Endothelial cell of umbilical vein (primary cell): ENCODE data around the gene MS4A4A. TPM values are rescaled to one million over a fixed set of nuclear protein-coding genes. Genes with fewer than 3 reads are reported as not detected.

Experiments used
- BruUV-seq: library from RNA; stranded (reverse); fragments of 400-500 nt; replicated peaks from 2 replicates; lab custom pipeline; 2021; lab: Mats Ljungman, UMichigan
- CTCF ChIA-PET: fragments of 300-600, 350-600 bp; sonication (Branson Sonifier 250); formaldehyde crosslinking; loops from one replicate; lab custom pipeline; 2021; ENCODE audit warnings: antibody characterized with exemption, inconsistent platforms; lab: Charles Lee
- POLR2A ChIA-PET: fragments of 300-600, 350-600 bp; sonication (Branson Sonifier 250); formaldehyde crosslinking; loops from one replicate; lab custom pipeline; 2021; ENCODE audit warnings: antibody characterized with exemption, inconsistent platforms; lab: Charles Lee
- DNase-seq: peaks from one replicate; pipeline ENCODE4 v3.0.0-alpha.2; 2011; ENCODE audit warnings: low read depth, low spot score
- FAIRE-seq: peaks from 2 replicates; lab custom pipeline; 2011; peaks lifted over from hg19 to GRCh38; lab: Jason Lieb, UNC
- H2AFZ ChIP-seq: 2 replicates; pipeline ENCODE4 v1.6.0; 2012; ENCODE audit warnings: low read depth, low read length, control low read depth, inconsistent platforms
- H3K27ac ChIP-seq: 2 replicates; pipeline ENCODE4 v1.5.1; 2011; ENCODE audit warnings: low read depth, mild to moderate bottlenecking, control low read depth, low read length, moderate library complexity; ENCODE audit not compliant: insufficient read depth
- H3K27me3 ChIP-seq, 2 experiments: 2 replicates each; pipeline versions ENCODE4 v1.6.0 to v1.6.1; 2011; ENCODE audit warnings: low read length in 2 of 2, mixed read lengths in 1 of 2; ENCODE audit not compliant: control insufficient read depth in 2 of 2, insufficient read depth in 2 of 2
- H3K36me3 ChIP-seq, 2 experiments: 2 replicates in 1 of 2; 3 replicates in 1 of 2; pipeline ENCODE4 v1.5.1; 2011; ENCODE audit warnings: low read length in 2 of 2, mild to moderate bottlenecking in 1 of 2, moderate library complexity in 1 of 2; ENCODE audit not compliant: control insufficient read depth in 2 of 2, insufficient read depth in 2 of 2; ENCODE audit errors: extremely low read depth in 1 of 2
- H3K4me1 ChIP-seq: 3 replicates; pipeline ENCODE4 v1.5.1; 2011; ENCODE audit warnings: mild to moderate bottlenecking, low read length; ENCODE audit not compliant: control insufficient read depth, insufficient read depth; ENCODE audit errors: extremely low read depth
- H3K4me2 ChIP-seq: 2 replicates; pipeline ENCODE4 v1.6.1; 2011; ENCODE audit warnings: low read length, control low read depth, mixed read lengths; ENCODE audit not compliant: insufficient read depth
- H3K4me3 ChIP-seq, 3 experiments: fragments of 200-600 bp in 1 of 3; sonication (generic), shearing (Covaris generic) in 1 of 3; replicated peaks in 1 of 3; 2 replicates each; pipeline ENCODE4 v1.5.1; 2011 to 2016; ENCODE audit warnings: control low read depth in 3 of 3, low read length in 3 of 3, mild to moderate bottlenecking in 2 of 3, inconsistent platforms in 1 of 3, low read depth in 1 of 3, moderate library complexity in 1 of 3; ENCODE audit not compliant: insufficient read depth in 1 of 3
- H3K79me2 ChIP-seq: 2 replicates; pipeline ENCODE4 v1.6.0; 2012; ENCODE audit warnings: low read length, inconsistent platforms; ENCODE audit not compliant: control insufficient read depth, insufficient read depth
- H3K9ac ChIP-seq: replicated peaks from 2 replicates; pipeline ENCODE3; 2011; ENCODE audit warnings: low read length, control low read depth; ENCODE audit not compliant: insufficient read depth; ENCODE audit errors: extremely low read depth
- H3K9me1 ChIP-seq: replicated peaks from 3 replicates; pipeline ENCODE4 v1.6.0; 2011; ENCODE audit warnings: mild to moderate bottlenecking, low read length; ENCODE audit not compliant: control insufficient read depth, insufficient read depth; ENCODE audit errors: extremely low read depth
- H3K9me3 ChIP-seq: replicated peaks from 2 replicates; pipeline ENCODE4 v1.5.1; 2012; ENCODE audit warnings: low read length, inconsistent platforms; ENCODE audit not compliant: control insufficient read depth, insufficient read depth
- H4K20me1 ChIP-seq: replicated peaks from 2 replicates; pipeline ENCODE3; 2011; ENCODE audit warnings: mild to moderate bottlenecking, low read length; ENCODE audit not compliant: control insufficient read depth, insufficient read depth; ENCODE audit errors: extremely low read depth
- CTCF ChIP-seq, 2 donors: IDR thresholded peaks; 1 replicate in 1 of 2; 2 replicates in 1 of 2; pipeline ENCODE4 v1.5.1; 2011; ENCODE audit warnings: low read length in 2 of 2, mild to moderate bottlenecking in 2 of 2, moderate library complexity in 2 of 2, control low read depth in 1 of 2, inconsistent platforms in 1 of 2, low read depth in 1 of 2; ENCODE audit not compliant: insufficient read depth in 1 of 2; ENCODE audit errors: extremely low read depth in 1 of 2
- FOS ChIP-seq: IDR thresholded peaks from 2 replicates; pipeline ENCODE4 v1.6.1; 2011; ENCODE audit warnings: mild to moderate bottlenecking, low read length, moderate library complexity, borderline replicate concordance; ENCODE audit not compliant: insufficient read depth
- MAX ChIP-seq: IDR thresholded peaks from 2 replicates; pipeline ENCODE4 v1.6.1; 2011; ENCODE audit not compliant: insufficient read depth, insufficient read length
- POLR2AphosphoS5 ChIP-seq: IDR thresholded peaks from 2 replicates; pipeline ENCODE4 v1.6.1; 2012; ENCODE audit warnings: low read depth, mild to moderate bottlenecking, control low read depth, low read length, moderate library complexity; ENCODE audit not compliant: insufficient read depth
- dilution Hi-C: fragments of 300-500 bp; cut with MboI; formaldehyde crosslinking; loops from one replicate; pipeline ENCODE4 v1.15.0; 2019; ENCODE audit warnings: low sequenced_read_pairs; ENCODE audit not compliant: extremely low pct_ligation_motif_present
- intact Hi-C: fragments of 100-400 bp; cut with micrococcal nuclease; formaldehyde crosslinking; loops from one replicate; pipeline ENCODE4 v1.10.0; 2022
- polyA plus RNA-seq, 4 experiments: library from polyadenylated mRNA; depleted of rRNA in 3 of 4; stranded (reverse) in 3 of 4; unstranded in 1 of 4; fragments of >200 nt; gene quantifications; 2 replicates each; pipeline versions ENCODE4 v1.2.1 to v1.2.3, GENCODE V29; 2011 to 2012; ENCODE audit warnings: missing spikeins in 1 of 4
- total RNA-seq: library from RNA; stranded (reverse); gene quantifications from 2 replicates; pipeline ENCODE4 v1.2.3, GENCODE V29; 2021

MS4A4A gene
- total and polyA plus RNA-seq, 2 donors (not counting 3 experiments of a cell fraction or from before 2014, with no cell fraction given), result 0.19 TPM; not detected in 1

DNA sequence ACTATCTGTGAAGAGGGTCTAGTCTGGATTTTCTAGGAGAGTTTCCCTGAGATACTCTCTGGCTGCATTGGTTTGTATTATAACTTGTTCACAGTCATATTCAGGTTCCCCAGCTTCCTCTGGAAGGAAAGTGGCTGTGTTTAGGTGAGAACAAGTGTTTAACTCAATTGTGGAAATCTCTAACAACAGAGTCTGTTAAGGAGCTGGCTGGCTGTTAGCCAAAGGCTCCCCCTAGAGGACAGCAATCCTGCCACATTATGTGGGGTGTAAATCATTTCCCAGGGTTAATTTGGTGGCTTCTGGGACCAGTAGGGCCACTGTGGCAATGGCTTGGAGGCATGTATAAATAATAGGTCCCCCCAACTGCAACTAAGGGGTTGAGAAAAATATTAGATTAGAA lies 65.0 kb downstream of the MS4A4A start:
- ChIA-PET POLR2A (no interaction called here), CTCF (interaction anchor here (0.6 to 8.5 kb wide), 19 partner anchors 10 to 676 kb away, joined by 3 to 85 read pairs (median 6); partner anchors contain the start of gene MS4A6A)
- dilution Hi-C loops, result no loop called here
- no peaks in the 10 kb centered on the region for H3K9me3 ChIP-seq
- FAIRE-seq (peak; percentile 77), DNase-seq (peak; percentile 54)
- no peaks in the 10 kb centered on the region for H4K20me1 ChIP-seq
- no peak overlapping the region for H2AFZ ChIP-seq
- no peaks in the 10 kb centered on the region for H3K36me3 ChIP-seq
- H3K9ac ChIP-seq, result no peak overlapping the region
- no TSS peak for BruUV-seq
- H3K4me1 ChIP-seq, result no peaks in the 10 kb centered on the region
- H3K4me2 ChIP-seq, result no peak overlapping the region
- H3K79me2 ChIP-seq, result no peaks in the 10 kb centered on the region
- no peaks in the 10 kb centered on the region for H3K9me1 ChIP-seq
- intact Hi-C loops, result loop anchor here (1.0 to 2.0 kb wide), 2 partner anchors 80 to 177 kb away; no protein-coding TSS in a partner anchor
- H3K4me3 ChIP-seq, result no peak overlapping the region
- no peak overlapping the region for H3K27ac ChIP-seq
- TF ChIP-seq POLR2AphosphoS5, result no peak
- TF ChIP-seq MAX, result no peak
- peak; percentile 46 to 50 for TF ChIP-seq CTCF (IDR thresholded peaks at IDR 0.05; ENCODE audit: extremely low read depth in 1 of 2, insufficient read depth in 1 of 2, low read depth in 1 of 2, low read length in 2 of 2)
- TF ChIP-seq FOS, result no peak
- peaks cover 25 to 26% of the 10 kb centered on the region in 2 experiments for H3K27me3 ChIP-seq
